NOMO-1 treated with DMSO at 0.1 percent for 48 hours (cell line): ENCODE data around the gene SETBP1.
A peak's percentile ranks its signal among the peaks of the same experiment; 100 is the strongest.

Experiments
- DNase-seq: peaks from one replicate; lab custom pipeline; 2025; ENCODE audit not compliant: unreplicated experiment; lab: John Stamatoyannopoulos, UW

The SETBP1 gene

GRCh38 chr18:45007531-45007930 lies 326.8 kb downstream of the SETBP1 start:
- DNase-seq, result no peak

- no peak for DNase-seq
Measured at GRCh38 chr18:45008694-45009413, 328.2 kb downstream of the SETBP1 start.

GRCh38 chr18:45009756-45010155 lies 329.1 kb downstream of the SETBP1 start:
- no peak for DNase-seq

GRCh38 chr18:45012286-45012685 lies 331.6 kb downstream of the SETBP1 start:
- no peak for DNase-seq

GRCh38 chr18:45014047-45014501 lies 333.4 kb downstream of the SETBP1 start:
- DNase-seq, result no peak

- no peak for DNase-seq
Measured at GRCh38 chr18:45015788-45016128, 335.1 kb downstream of the SETBP1 start.

- no peak for DNase-seq
Measured at GRCh38 chr18:45019469-45019868, 338.8 kb downstream of the SETBP1 start.

GRCh38 chr18:45023519-45023918 lies 342.8 kb downstream of the SETBP1 start:
- no peak for DNase-seq

GRCh38 chr18:45024357-45025088 lies 343.8 kb downstream of the SETBP1 start:
- DNase-seq, result peak; percentile 61

GRCh38 chr18:45025089-45025450 lies 344.4 kb downstream of the SETBP1 start:
- DNase-seq, result no peak

- no peak for DNase-seq
Measured at GRCh38 chr18:45026162-45026561, 345.5 kb downstream of the SETBP1 start.

- no peak for DNase-seq
Measured at GRCh38 chr18:45034179-45034578, 353.5 kb downstream of the SETBP1 start.

GRCh38 chr18:45037618-45038017 lies 356.9 kb downstream of the SETBP1 start:
- no peak for DNase-seq

GRCh38 chr18:45039376-45039775 lies 358.7 kb downstream of the SETBP1 start:
- DNase-seq, result no peak

- DNase-seq, result no peak
Measured at GRCh38 chr18:45040879-45041278, 360.2 kb downstream of the SETBP1 start.

- no peak for DNase-seq
Measured at GRCh38 chr18:45044787-45045186, 364.1 kb downstream of the SETBP1 start.

GRCh38 chr18:45046228-45046627 lies 365.5 kb downstream of the SETBP1 start:
- no peak for DNase-seq

GRCh38 chr18:45046961-45047360 lies 366.3 kb downstream of the SETBP1 start:
- no peak for DNase-seq

GRCh38 chr18:45049578-45050319 lies 369.1 kb downstream of the SETBP1 start:
- peak; percentile 9 for DNase-seq

GRCh38 chr18:45050712-45051601 lies 370.3 kb downstream of the SETBP1 start:
- no peak for DNase-seq

GRCh38 chr18:45054636-45055035 lies 373.9 kb downstream of the SETBP1 start:
- no peak for DNase-seq
